NCI-H1436 (cell line): ENCODE results near the gene P2RX6.
"Not testable (repeated sequence)": the region's sequence is repeated elsewhere in the genome, so short reads cannot be mapped to it uniquely, and the experiment has no call there.

Experiments
- DNase-seq: peaks from one replicate; lab custom pipeline; 2025; lab: John Stamatoyannopoulos, UW

Gene P2RX6

GRCh38 chr22:20994128-20994901 is 20.6 kb upstream of the P2RX6 start:
- DNase-seq, result no peak

- DNase-seq, result no peak
Observed at GRCh38 chr22:20994902-20995241, 20.1 kb upstream of the P2RX6 start.

GRCh38 chr22:20995329-20996030 is 19.5 kb upstream of the P2RX6 start:
- DNase-seq, result no peak

GRCh38 chr22:20996031-20996410 is 18.9 kb upstream of the P2RX6 start:
- DNase-seq, result no peak

GRCh38 chr22:20996598-20997535 is 18.1 kb upstream of the P2RX6 start:
- no peak for DNase-seq

- no peak for DNase-seq
Observed at GRCh38 chr22:20997536-20998257, 17.3 kb upstream of the P2RX6 start.

- DNase-seq, result no peak
Observed at GRCh38 chr22:20998411-20999336, 16.3 kb upstream of the P2RX6 start.

- no peak for DNase-seq
Observed at GRCh38 chr22:20999350-21000206, 15.4 kb upstream of the P2RX6 start.

- no peak for DNase-seq
Observed at GRCh38 chr22:21000207-21000986, 14.6 kb upstream of the P2RX6 start.

- DNase-seq, result no peak
Observed at GRCh38 chr22:21000987-21001600, 13.9 kb upstream of the P2RX6 start.

GRCh38 chr22:21001601-21002325 is 13.2 kb upstream of the P2RX6 start, which contains the start of gene THAP7:
Gene THAP7, minus strand, starts transcription at chr22:21002118. Its CDS starts 207 bp downstream, at chr22:21001911.
- peak; percentile 92 for DNase-seq

GRCh38 chr22:21003782-21004181 is 11.2 kb upstream of the P2RX6 start:
- DNase-seq, result no peak

GRCh38 chr22:21009208-21009607 is 5.8 kb upstream of the P2RX6 start:
- DNase-seq, result not testable (repeated sequence)

GRCh38 chr22:21009638-21010425 is 5.1 kb upstream of the P2RX6 start:
- DNase-seq, result no peak

- no peak for DNase-seq
Observed at GRCh38 chr22:21010426-21011113, 4.4 kb upstream of the P2RX6 start.
